ENCODE results near the gene KLHL7. TPM values are rescaled to one million over a fixed set of nuclear protein-coding genes. Genes with fewer than 3 reads are reported as not detected.
"Not testable (repeated sequence)": the region's sequence is repeated elsewhere in the genome, so short reads cannot be mapped to it uniquely, and the experiment has no call there.

Gene KLHL7
- total RNA-seq, 3 donors from 2014 or later (not counting 1 experiment from before 2014, with no cell fraction given): 13.9 to 19.1 (median 14.5) TPM

GRCh38 chr7:23185980-23186379, 80.4 kb downstream of the KLHL7 start:
- WGBS (ENCODE audit: insufficient coverage): no CpG with 5 or more reads among the region's 1 CpG
- peaks cover 45% of the 10 kb centered on the region for H3K36me3 ChIP-seq (ENCODE audit: control insufficient read depth, insufficient read depth, low read length)
- no peak overlapping the region for H3K27ac ChIP-seq (ENCODE audit: low read length)
- Mint-ChIP-seq H3K9me3 (no peaks in the 10 kb centered on the region), H3K4me1 (peaks cover 24 to 30% of the 10 kb centered on the region in 2 donors), H3K27me3 (ENCODE audit: low read depth in 2 of 2) (no peaks in the 10 kb centered on the region), H3K36me3 (no peaks in the 10 kb centered on the region), H3K27ac (no peak overlapping the region), H3K4me3 (no peak overlapping the region)
- H3K9me3 ChIP-seq (ENCODE audit: control insufficient read depth, insufficient read depth, low read length): no peaks in the 10 kb centered on the region
- H3K27me3 ChIP-seq (ENCODE audit: control insufficient read depth, insufficient read depth, low read length): no peaks in the 10 kb centered on the region
- no peak for TF ChIP-seq CTCF (IDR thresholded peaks at IDR 0.05)
- H3K4me3 ChIP-seq (ENCODE audit: low read length): no peak overlapping the region
- ATAC-seq (no peak), DNase-seq (no peak)
- H3K4me1 ChIP-seq (ENCODE audit: control insufficient read depth, insufficient read depth, low read length): peaks cover 16% of the 10 kb centered on the region
- intact Hi-C loops (cut with micrococcal nuclease): no loop called here

DNA sequence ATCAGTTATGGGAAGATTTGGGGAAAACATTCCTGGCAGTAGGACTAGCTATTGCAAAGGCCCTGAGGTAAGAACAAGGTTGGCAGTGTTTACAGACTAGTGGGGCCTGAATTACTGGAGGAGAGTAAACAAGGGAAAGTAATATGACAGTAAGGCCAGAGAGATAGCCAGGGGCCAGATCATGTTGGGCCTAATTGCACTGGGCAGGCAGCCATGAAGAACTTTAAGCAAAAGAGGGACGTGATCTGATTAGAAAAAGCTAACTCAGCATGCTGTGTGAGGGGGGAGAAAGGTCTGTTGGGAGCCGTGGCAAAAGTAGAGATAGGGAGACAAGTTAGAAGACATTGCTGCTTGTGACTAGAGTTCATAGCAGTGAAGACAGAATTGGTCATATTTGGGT, 85.4 kb downstream of the KLHL7 start:
- Histone ChIP-seq H3K27me3 (ENCODE audit: control insufficient read depth, insufficient read depth, low read length) (no peaks in the 10 kb centered on the region), H3K36me3 (ENCODE audit: control insufficient read depth, insufficient read depth, low read length) (peaks cover 56% of the 10 kb centered on the region), H3K9me3 (ENCODE audit: control insufficient read depth, insufficient read depth, low read length) (no peaks in the 10 kb centered on the region), H3K4me3 (ENCODE audit: low read length) (no peak overlapping the region), H3K27ac (ENCODE audit: low read length) (no peak overlapping the region), H3K4me1 (ENCODE audit: control insufficient read depth, insufficient read depth, low read length) (no peaks in the 10 kb centered on the region)
- Mint-ChIP-seq H3K4me3 (no peak overlapping the region), H3K36me3 (no peaks in the 10 kb centered on the region), H3K4me1 (peaks cover 6 to 7% of the 10 kb centered on the region in 2 donors), H3K27me3 (ENCODE audit: low read depth in 2 of 2) (no peaks in the 10 kb centered on the region), H3K9me3 (no peaks in the 10 kb centered on the region), H3K27ac (peak overlapping the region in 1 of 2 donors; percentile 0)
- no peak for ATAC-seq
- TF ChIP-seq CTCF (IDR thresholded peaks at IDR 0.05): no peak
- intact Hi-C loops (cut with micrococcal nuclease): no loop called here
- WGBS (ENCODE audit: insufficient coverage): 98% methylated on average over 2 of the region's 2 CpGs
- no peak for DNase-seq

- H3K36me3 ChIP-seq (ENCODE audit: control insufficient read depth, insufficient read depth, low read length): peaks cover 45% of the 10 kb centered on the region
- H3K4me1 ChIP-seq (ENCODE audit: control insufficient read depth, insufficient read depth, low read length); H3K9me3 Mint-ChIP-seq; H3K27me3 Mint-ChIP-seq (ENCODE audit: low read depth in 2 of 2); intact Hi-C loops (cut with micrococcal nuclease); H3K4me1 Mint-ChIP-seq; H3K4me3 Mint-ChIP-seq; H3K27ac ChIP-seq (ENCODE audit: low read length); H3K36me3 Mint-ChIP-seq; ATAC-seq; H3K27me3 ChIP-seq (ENCODE audit: control insufficient read depth, insufficient read depth, low read length); DNase-seq; H3K9me3 ChIP-seq (ENCODE audit: control insufficient read depth, insufficient read depth, low read length); H3K4me3 ChIP-seq (ENCODE audit: low read length); H3K27ac Mint-ChIP-seq: not testable (repeated sequence)
- WGBS (ENCODE audit: insufficient coverage): 98% methylated on average over 27 of the region's 27 CpGs
These were observed 88.2 kb downstream of the KLHL7 start for GRCh38 chr7:23193650-23194227.

DNA sequence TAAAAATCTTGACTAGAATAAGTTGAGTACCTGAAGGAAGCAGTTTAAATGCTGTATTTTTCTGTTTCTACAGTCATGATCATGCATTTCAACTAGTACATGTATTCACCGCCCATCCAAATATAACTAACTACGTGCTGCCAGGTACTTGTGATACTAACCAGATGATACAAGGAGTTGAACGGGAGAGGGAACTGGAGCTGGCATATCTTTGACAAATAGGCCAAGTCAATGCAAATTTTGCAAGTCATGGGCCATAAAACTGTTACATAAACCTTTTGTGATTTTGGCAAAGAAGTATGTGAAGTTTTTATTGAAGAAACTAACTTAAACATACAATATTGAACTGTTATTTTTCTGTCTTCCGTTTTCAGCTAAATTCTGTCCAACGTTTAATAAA, 90.7 kb downstream of the KLHL7 start:
- Mint-ChIP-seq H3K9me3 (no peaks in the 10 kb centered on the region), H3K27me3 (ENCODE audit: low read depth in 2 of 2) (no peaks in the 10 kb centered on the region), H3K27ac (no peak overlapping the region), H3K36me3 (peaks cover 11% of the 10 kb centered on the region), H3K4me3 (no peak overlapping the region), H3K4me1 (no peaks in the 10 kb centered on the region)
- Histone ChIP-seq H3K36me3 (ENCODE audit: control insufficient read depth, insufficient read depth, low read length) (peaks cover 46% of the 10 kb centered on the region), H3K27ac (ENCODE audit: low read length) (no peak overlapping the region), H3K27me3 (ENCODE audit: control insufficient read depth, insufficient read depth, low read length) (no peaks in the 10 kb centered on the region), H3K9me3 (ENCODE audit: control insufficient read depth, insufficient read depth, low read length) (no peaks in the 10 kb centered on the region), H3K4me1 (ENCODE audit: control insufficient read depth, insufficient read depth, low read length) (no peaks in the 10 kb centered on the region), H3K4me3 (ENCODE audit: low read length) (no peak overlapping the region)
- no peak for DNase-seq
- WGBS (ENCODE audit: insufficient coverage): 56% methylated on average over 2 of the region's 5 CpGs
- intact Hi-C loops (cut with micrococcal nuclease): no loop called here
- no peak for ATAC-seq
- TF ChIP-seq CTCF (IDR thresholded peaks at IDR 0.05): no peak

DNA sequence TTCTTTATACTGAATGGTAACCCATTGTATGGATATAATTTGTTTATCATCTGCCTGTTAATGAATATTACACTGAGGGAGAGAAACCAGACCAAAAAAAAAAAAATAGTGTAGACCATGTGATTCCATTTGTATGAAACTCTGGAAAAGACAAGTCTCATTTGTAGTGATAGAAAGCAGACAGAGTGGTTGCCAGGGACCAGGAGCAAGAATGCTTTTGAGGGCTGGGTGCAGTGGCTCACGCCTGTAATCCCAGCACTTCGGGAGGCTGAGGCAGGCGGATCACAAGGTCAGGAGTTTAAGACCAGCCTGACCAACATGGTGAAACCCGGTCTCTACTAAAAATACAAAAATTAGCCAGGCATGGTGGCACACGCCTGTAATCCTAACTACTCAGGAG, 92.2 kb downstream of the KLHL7 start:
- H3K9me3 ChIP-seq (ENCODE audit: control insufficient read depth, insufficient read depth, low read length); H3K27me3 Mint-ChIP-seq (ENCODE audit: low read depth in 2 of 2); H3K4me3 Mint-ChIP-seq; H3K27me3 ChIP-seq (ENCODE audit: control insufficient read depth, insufficient read depth, low read length); H3K27ac Mint-ChIP-seq; ATAC-seq; H3K4me1 ChIP-seq (ENCODE audit: control insufficient read depth, insufficient read depth, low read length); H3K4me3 ChIP-seq (ENCODE audit: low read length); H3K9me3 Mint-ChIP-seq; H3K4me1 Mint-ChIP-seq; DNase-seq; intact Hi-C loops (cut with micrococcal nuclease); H3K27ac ChIP-seq (ENCODE audit: low read length): not testable (repeated sequence)
- H3K36me3 ChIP-seq (ENCODE audit: control insufficient read depth, insufficient read depth, low read length): peaks cover 40% of the 10 kb centered on the region
- H3K36me3 Mint-ChIP-seq: peaks cover 11% of the 10 kb centered on the region
- WGBS (ENCODE audit: insufficient coverage): 99% methylated on average over 5 of the region's 5 CpGs
